RWPE2 (cell line): Measurements from ENCODE around the gene PADI2.

Experiments used
- ATAC-seq: fragments of 200-7000 bp; cut with Tn5 transposase; 3 replicates; pipeline ENCODE4 v1.9.1; 2021; ENCODE audit warnings: low read depth
- DNase-seq: peaks from one replicate; pipeline ENCODE4 v3.0.0-alpha.2; 2020; ENCODE audit warnings: low spot score
- H3K27ac ChIP-seq: fragments of 450-650 bp; 2 replicates; pipeline ENCODE4 v1.5.1; 2017; ENCODE audit warnings: mild to moderate bottlenecking; ENCODE audit not compliant: poor library complexity, severe bottlenecking
- H3K27me3 ChIP-seq: fragments of 250-450 bp; sonication (Bioruptor Pico); 2 replicates; pipeline ENCODE4 v1.5.1; 2021; ENCODE audit warnings: mild to moderate bottlenecking, moderate library complexity; ENCODE audit not compliant: insufficient read depth, poor library complexity, severe bottlenecking
- H3K36me3 ChIP-seq: fragments of 250-450 bp; sonication (Bioruptor Pico); 2 replicates; pipeline ENCODE4 v1.5.1; 2020; ENCODE audit warnings: low read depth, mild to moderate bottlenecking, moderate library complexity
- H3K4me1 ChIP-seq: fragments of 250-450 bp; sonication (Bioruptor Pico); 2 replicates; pipeline ENCODE4 v1.5.1; 2021; ENCODE audit warnings: mild to moderate bottlenecking, moderate library complexity; ENCODE audit not compliant: insufficient read depth, poor library complexity, severe bottlenecking
- H3K4me3 ChIP-seq: fragments of 250-450 bp; sonication (Bioruptor Pico); 2 replicates; pipeline ENCODE4 v1.5.1; 2021; ENCODE audit warnings: mild to moderate bottlenecking, moderate library complexity; ENCODE audit not compliant: severe bottlenecking
- H3K9me3 ChIP-seq: fragments of 250-450 bp; sonication (Bioruptor Pico); 2 replicates; pipeline ENCODE4 v1.5.1; 2021; ENCODE audit warnings: mild to moderate bottlenecking, moderate library complexity; ENCODE audit not compliant: severe bottlenecking
- TF ChIP-seq, protein P1 (sequence below): fragments of 450-650 bp; IDR thresholded peaks from one replicate; pipeline ENCODE4 v1.5.1; 2017; ENCODE audit warnings: mild to moderate bottlenecking, moderate library complexity; ENCODE audit not compliant: poor library complexity, severe bottlenecking

Gene PADI2

DNA sequence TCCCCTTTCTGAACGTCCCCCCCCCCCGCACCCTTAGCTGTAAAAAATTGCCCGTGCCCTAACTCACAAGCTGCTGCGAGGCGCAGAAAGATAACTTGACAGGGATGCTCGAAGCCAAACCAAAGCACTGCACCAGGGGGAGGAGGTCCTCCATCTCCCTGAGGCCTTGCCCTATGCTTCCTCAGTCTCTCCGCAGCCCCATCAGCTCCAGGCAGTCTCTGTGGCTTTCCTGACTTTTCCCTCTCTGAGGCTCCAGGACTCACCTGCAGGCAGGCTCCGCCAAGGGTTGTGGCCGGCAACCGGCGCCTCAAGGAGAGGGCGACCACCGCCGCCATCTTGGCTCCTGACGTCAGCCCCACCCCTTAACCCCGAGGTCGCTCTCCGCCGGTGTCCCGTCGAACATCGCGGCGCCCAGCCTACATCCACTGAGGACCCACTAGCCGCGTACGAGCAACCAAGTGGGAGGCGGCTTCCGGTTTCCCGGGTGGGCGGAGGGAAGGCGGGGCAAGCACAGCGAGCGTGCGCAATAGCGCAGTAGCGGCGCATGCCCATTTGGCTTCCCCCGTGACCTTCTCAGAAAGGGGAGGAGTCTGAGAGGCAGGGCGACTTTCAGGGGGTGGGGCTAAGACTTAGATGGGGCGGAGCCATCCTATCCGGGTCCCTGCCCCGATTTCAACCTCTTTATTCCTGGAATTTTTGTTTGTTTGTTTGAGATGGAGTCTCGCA lies 65.4 kb downstream of the PADI2 start, which contains the start of gene SDHB:
Gene SDHB, minus strand, starts transcription at position 348 of the 726 bp plus-strand sequence. Its CDS starts 13 bp downstream, at position 335.
- Histone ChIP-seq H3K27ac (peak within 1 kb of the TSS; percentile 27), H3K36me3 (peaks cover 32% of the 10 kb centered on the region), H3K4me3 (peak within 1 kb of the TSS; percentile 56), H3K4me1 (peaks cover 10% of the 10 kb centered on the region), H3K27me3 (no peaks in the 10 kb centered on the region), H3K9me3 (no peaks in the 10 kb centered on the region)
- ATAC-seq (peak; percentile 97), DNase-seq (peak; percentile 98)
- TF ChIP-seq, protein P1, sequence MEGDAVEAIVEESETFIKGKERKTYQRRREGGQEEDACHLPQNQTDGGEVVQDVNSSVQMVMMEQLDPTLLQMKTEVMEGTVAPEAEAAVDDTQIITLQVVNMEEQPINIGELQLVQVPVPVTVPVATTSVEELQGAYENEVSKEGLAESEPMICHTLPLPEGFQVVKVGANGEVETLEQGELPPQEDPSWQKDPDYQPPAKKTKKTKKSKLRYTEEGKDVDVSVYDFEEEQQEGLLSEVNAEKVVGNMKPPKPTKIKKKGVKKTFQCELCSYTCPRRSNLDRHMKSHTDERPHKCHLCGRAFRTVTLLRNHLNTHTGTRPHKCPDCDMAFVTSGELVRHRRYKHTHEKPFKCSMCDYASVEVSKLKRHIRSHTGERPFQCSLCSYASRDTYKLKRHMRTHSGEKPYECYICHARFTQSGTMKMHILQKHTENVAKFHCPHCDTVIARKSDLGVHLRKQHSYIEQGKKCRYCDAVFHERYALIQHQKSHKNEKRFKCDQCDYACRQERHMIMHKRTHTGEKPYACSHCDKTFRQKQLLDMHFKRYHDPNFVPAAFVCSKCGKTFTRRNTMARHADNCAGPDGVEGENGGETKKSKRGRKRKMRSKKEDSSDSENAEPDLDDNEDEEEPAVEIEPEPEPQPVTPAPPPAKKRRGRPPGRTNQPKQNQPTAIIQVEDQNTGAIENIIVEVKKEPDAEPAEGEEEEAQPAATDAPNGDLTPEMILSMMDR, result no peak

DNA sequence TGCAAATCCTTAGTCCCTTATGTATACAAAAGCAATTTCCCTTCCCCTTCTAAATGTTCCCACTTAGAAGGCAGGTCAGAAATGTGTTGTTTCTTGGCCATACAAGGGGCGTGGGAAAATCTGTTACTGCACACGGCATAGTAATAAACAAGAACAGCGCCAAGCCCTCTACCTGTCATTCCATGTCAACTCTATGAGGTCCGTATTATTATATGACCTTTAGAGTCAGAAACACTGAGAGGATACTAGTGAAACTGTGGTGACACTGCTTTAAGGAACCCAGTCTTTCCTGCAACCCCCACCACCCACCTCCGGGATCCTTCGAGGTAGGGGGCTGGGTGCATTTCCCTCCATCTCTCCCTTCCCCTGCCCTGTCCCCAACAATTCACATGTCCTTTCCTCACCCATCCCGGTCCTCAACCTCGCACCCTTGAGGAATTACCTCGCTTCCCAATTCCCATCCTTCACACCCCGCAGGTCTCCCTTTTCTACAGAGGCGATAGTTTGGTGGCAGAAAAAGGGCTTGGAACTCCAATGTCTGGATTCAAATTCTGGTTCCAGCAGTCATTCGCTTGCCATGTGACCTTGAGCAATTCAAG lies 66.1 kb downstream of the PADI2 start:
- Histone ChIP-seq H3K27me3 (no peaks in the 10 kb centered on the region), H3K9me3 (no peaks in the 10 kb centered on the region), H3K4me1 (peaks cover 10% of the 10 kb centered on the region), H3K36me3 (peaks cover 36% of the 10 kb centered on the region), H3K4me3 (peak overlapping the region; percentile 56), H3K27ac (peak overlapping the region; percentile 27)
- DNase-seq (no peak), ATAC-seq (no peak)
- TF ChIP-seq, protein P1, result no peak

DNA sequence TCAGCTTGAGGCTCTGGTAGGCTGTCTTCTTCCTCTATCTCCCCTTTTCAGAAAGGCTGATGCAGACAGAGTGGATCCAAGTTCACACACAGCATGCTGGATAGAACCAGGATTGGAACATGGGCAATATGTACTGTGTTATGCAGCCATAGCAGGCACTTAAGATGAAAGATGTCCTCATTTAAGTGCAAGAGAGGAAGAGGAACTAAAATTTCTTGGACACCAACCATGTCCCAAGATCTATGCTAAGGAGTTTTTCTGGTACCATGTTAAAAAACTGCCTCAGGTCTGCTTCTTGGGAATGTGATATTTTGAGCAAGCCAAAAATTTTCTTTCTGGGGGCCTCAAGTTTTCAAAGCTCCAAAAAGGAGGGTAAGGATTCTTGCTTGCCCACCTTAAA lies 66.6 kb downstream of the PADI2 start:
- Histone ChIP-seq H3K9me3 (no peaks in the 10 kb centered on the region), H3K27ac (no peak overlapping the region), H3K4me1 (peaks cover 10% of the 10 kb centered on the region), H3K27me3 (no peaks in the 10 kb centered on the region), H3K36me3 (peaks cover 36% of the 10 kb centered on the region), H3K4me3 (peak overlapping the region; percentile 56)
- TF ChIP-seq, protein P1, result no peak
- ATAC-seq (no peak), DNase-seq (no peak)

DNA sequence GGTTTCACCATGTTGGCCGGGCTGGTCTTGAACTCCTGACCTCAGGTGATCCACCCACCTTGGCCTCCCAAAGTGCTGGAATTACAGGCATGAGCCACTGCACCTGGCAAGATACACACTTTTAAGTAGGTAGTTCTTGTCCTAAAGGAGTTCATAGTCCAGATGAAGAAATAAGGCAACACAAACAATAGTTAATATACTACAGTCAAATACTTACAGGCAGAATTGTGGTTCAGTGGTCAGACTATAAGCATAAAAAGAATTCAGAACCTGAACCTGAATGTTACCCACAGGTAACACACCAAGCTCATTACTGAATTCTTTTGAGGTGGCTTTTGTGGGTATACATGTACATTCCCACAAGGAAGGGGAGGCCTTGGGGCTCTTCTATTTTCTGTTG lies 67.2 kb downstream of the PADI2 start:
- no peak for DNase-seq
- no peak for ATAC-seq
- TF ChIP-seq, protein P1, result no peak
- H3K4me1 ChIP-seq, result peaks cover 10% of the 10 kb centered on the region
- H3K9me3 ChIP-seq, result no peaks in the 10 kb centered on the region
- H3K36me3 ChIP-seq, result peaks cover 37% of the 10 kb centered on the region
- no peaks in the 10 kb centered on the region for H3K27me3 ChIP-seq
- H3K4me3 ChIP-seq, result no peak overlapping the region
- no peak overlapping the region for H3K27ac ChIP-seq

DNA sequence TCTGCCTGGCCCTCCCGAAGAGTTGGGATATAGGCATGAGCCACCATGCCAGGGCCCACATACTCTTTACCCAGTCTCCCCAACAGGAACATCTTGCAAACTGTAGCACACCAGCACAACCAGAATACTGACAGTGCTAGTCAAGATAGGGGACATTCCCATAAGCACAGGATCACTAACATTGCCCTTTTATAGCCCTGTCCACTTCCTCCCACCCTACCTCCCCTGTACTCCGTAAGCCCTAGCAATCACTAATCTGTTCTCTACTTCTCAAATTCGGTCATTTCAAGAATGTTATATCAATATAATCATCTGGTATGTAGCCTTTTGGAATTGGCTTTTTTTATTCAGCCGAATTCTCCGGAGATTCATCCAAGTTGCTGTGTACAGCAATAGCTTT lies 71.3 kb downstream of the PADI2 start:
- TF ChIP-seq, protein P1, result no peak
- Histone ChIP-seq H3K9me3 (no peaks in the 10 kb centered on the region), H3K36me3 (peaks cover 76% of the 10 kb centered on the region), H3K27ac (no peak overlapping the region), H3K4me1 (peaks cover 11% of the 10 kb centered on the region), H3K4me3 (no peak overlapping the region), H3K27me3 (no peaks in the 10 kb centered on the region)
- DNase-seq (no peak), ATAC-seq (no peak)
